SKM-1 treated with dmso at 0.1 percent for 144 hours (cell line): ENCODE data around the gene FAM163A.
A peak's percentile ranks its signal among the peaks of the same experiment; 100 is the strongest.

Experiments
- DNase-seq: peaks from one replicate; lab custom pipeline; 2025; ENCODE audit not compliant: unreplicated experiment; lab: John Stamatoyannopoulos, UW

FAM163A gene

GRCh38 chr1:179812501-179813292, 69.6 kb downstream of the FAM163A start:
- DNase-seq: no peak

GRCh38 chr1:179813626-179814545, 70.8 kb downstream of the FAM163A start:
- no peak for DNase-seq

- DNase-seq: no peak
Observed at GRCh38 chr1:179814546-179814838, 71.4 kb downstream of the FAM163A start.

GRCh38 chr1:179815641-179816040, 72.5 kb downstream of the FAM163A start:
- no peak for DNase-seq

- DNase-seq: no peak
Observed at GRCh38 chr1:179816196-179816960, 73.3 kb downstream of the FAM163A start.

- no peak for DNase-seq
Observed at GRCh38 chr1:179817056-179817455, 74.0 kb downstream of the FAM163A start.

- no peak for DNase-seq
Observed at GRCh38 chr1:179817789-179818188, 74.7 kb downstream of the FAM163A start.

- DNase-seq: no peak
Observed at GRCh38 chr1:179818260-179818659, 75.2 kb downstream of the FAM163A start.

- DNase-seq: no peak
Observed at GRCh38 chr1:179818743-179819173, 75.7 kb downstream of the FAM163A start.

- peak; percentile 96 for DNase-seq
Observed at GRCh38 chr1:179820226-179820970, 77.3 kb downstream of the FAM163A start.

- DNase-seq: no peak
Observed at GRCh38 chr1:179821524-179821923, 78.4 kb downstream of the FAM163A start.

- no peak for DNase-seq
Observed at GRCh38 chr1:179822065-179822464, 79.0 kb downstream of the FAM163A start.

- DNase-seq: no peak
Observed at GRCh38 chr1:179823693-179824092, 80.6 kb downstream of the FAM163A start.

- peak; percentile 75 for DNase-seq
Observed at GRCh38 chr1:179824265-179824664, 81.2 kb downstream of the FAM163A start.

GRCh38 chr1:179825206-179825605, 82.1 kb downstream of the FAM163A start:
- DNase-seq: no peak

- no peak for DNase-seq
Observed at GRCh38 chr1:179825798-179826460, 82.8 kb downstream of the FAM163A start.

GRCh38 chr1:179826626-179827280, 83.7 kb downstream of the FAM163A start:
- DNase-seq: no peak

- no peak for DNase-seq
Observed at GRCh38 chr1:179828554-179829110, 85.5 kb downstream of the FAM163A start.

GRCh38 chr1:179831225-179831624, 88.1 kb downstream of the FAM163A start:
- no peak for DNase-seq
